ENCODE results near the gene KRTAP10-1.

GRCh38 chr21:44583089-44583799 lies 43.2 kb upstream of the KRTAP10-1 start:
- TF ChIP-seq CTCF (IDR thresholded peaks at IDR 0.05; ENCODE audit: insufficient read depth, low read length, poor library complexity, severe bottlenecking) (no peak), EZH2phosphoT487 (conservative IDR thresholded peaks at IDR 0.05; ENCODE audit: low read length) (no peak)

Data from SU-DHL-6 (cell line).